ENCODE measurements around the gene KIAA1217.

GRCh38 chr10:24590697-24591457 is 381.9 kb downstream of the KIAA1217 start:
- TF ChIP-seq POLR2A (IDR thresholded peaks at IDR 0.05; ENCODE audit: low read length) = no peak
- TF ChIP-seq CTCF (IDR thresholded peaks at IDR 0.05) = no peak
- TF ChIP-seq HDAC2 (IDR thresholded peaks at IDR 0.05) = no peak
